H1 (cell line): ENCODE measurements around the gene ADNP. TPM values are rescaled to one million over a fixed set of nuclear protein-coding genes. Genes with fewer than 3 reads are reported as not detected.
A peak's percentile ranks its signal among the peaks of the same experiment; 100 is the strongest.

ENCODE experiments used
- CTCF ChIA-PET: fragments of 300-600 bp; sonication (Branson Sonifier 250); formaldehyde crosslinking; loops from one replicate; lab custom pipeline; 2021; ENCODE audit not compliant: partially characterized antibody; lab: Charles Lee
- POLR2A ChIA-PET: fragments of 300-600 bp; sonication (Branson Sonifier 250); formaldehyde crosslinking; loops from one replicate; lab custom pipeline; 2021; ENCODE audit warnings: inconsistent platforms; ENCODE audit not compliant: partially characterized antibody; lab: Charles Lee
- DNase-seq, 2 experiments: peaks; one replicate each; pipeline versions ENCODE4 v3.0.0 to v3.0.0-alpha.2; 2010 to 2022; ENCODE audit warnings: low spot score in 2 of 2, low read depth in 1 of 2, mixed read lengths in 1 of 2
- FAIRE-seq: peaks from 2 replicates; lab custom pipeline; 2011; peaks lifted over from hg19 to GRCh38; lab: Jason Lieb, UNC
- H2AFZ ChIP-seq: 2 replicates; pipeline ENCODE4 v1.8.1; 2012; ENCODE audit warnings: low read length, inconsistent platforms
- H2AK5ac ChIP-seq: 2 replicates; pipeline ENCODE4 v1.6.1; 2013; ENCODE audit warnings: low read depth, low read length
- H2BK120ac ChIP-seq: replicated peaks from 2 replicates; pipeline ENCODE3; 2013; ENCODE audit warnings: low read depth, low read length, inconsistent platforms
- H2BK12ac ChIP-seq: 2 replicates; pipeline ENCODE4 v1.6.1; 2013; ENCODE audit warnings: low read depth, low read length
- H2BK15ac ChIP-seq: 2 replicates; pipeline ENCODE4 v1.6.1; 2013; ENCODE audit warnings: low read length
- H2BK20ac ChIP-seq: 2 replicates; pipeline ENCODE4 v1.6.1; 2013; ENCODE audit warnings: low read length
- H2BK5ac ChIP-seq: 2 replicates; pipeline ENCODE4 v1.6.1; 2013; ENCODE audit warnings: low read depth, low read length
- H3K14ac ChIP-seq: 2 replicates; pipeline ENCODE4 v1.6.1; 2013; ENCODE audit warnings: inconsistent platforms; ENCODE audit not compliant: insufficient read length
- H3K18ac ChIP-seq: 2 replicates; pipeline ENCODE4 v1.6.1; 2013; ENCODE audit warnings: low read length; ENCODE audit errors: extremely low read depth
- H3K23ac ChIP-seq: 2 replicates; pipeline ENCODE4 v1.6.1; 2013; ENCODE audit warnings: inconsistent platforms; ENCODE audit not compliant: insufficient read length
- H3K23me2 ChIP-seq: 2 replicates; pipeline ENCODE4 v1.6.1; 2013; ENCODE audit warnings: low read depth, low read length
- H3K27ac ChIP-seq: 2 replicates; pipeline ENCODE4 v1.6.1; 2011; ENCODE audit warnings: low read depth, low read length, inconsistent platforms
- H3K27me3 ChIP-seq, 4 experiments: replicated peaks in 1 of 4; 1 replicate in 1 of 4; 2 replicates in 3 of 4; pipeline versions ENCODE4 v1.6.1 to v1.8.1; 2011 to 2013; ENCODE audit warnings: low read length in 3 of 4, mild to moderate bottlenecking in 3 of 4, inconsistent platforms in 2 of 4, mixed read lengths in 2 of 4, moderate library complexity in 1 of 4; ENCODE audit not compliant: control insufficient read depth in 3 of 4, insufficient read depth in 3 of 4; ENCODE audit errors: extremely low read depth in 1 of 4
- H3K36me3 ChIP-seq, 4 experiments: 2 replicates each; pipeline versions ENCODE4 v1.6.1 to v1.8.1; 2011 to 2013; ENCODE audit warnings: mild to moderate bottlenecking in 4 of 4, low read length in 3 of 4, moderate library complexity in 2 of 4, control low read depth in 1 of 4, inconsistent platforms in 1 of 4; ENCODE audit not compliant: insufficient read depth in 4 of 4, control insufficient read depth in 2 of 4
- H3K4ac ChIP-seq: replicated peaks from 2 replicates; pipeline ENCODE3; 2013; ENCODE audit warnings: low read length, low read depth, mixed read lengths, inconsistent platforms; ENCODE audit not compliant: insufficient read length
- H3K4me1 ChIP-seq, 4 experiments: replicated peaks in 1 of 4; 1 replicate in 1 of 4; 2 replicates in 3 of 4; pipeline versions ENCODE4 v1.6.1 to v1.8.1; 2011 to 2013; ENCODE audit warnings: low read length in 3 of 4, inconsistent platforms in 2 of 4, mixed read lengths in 1 of 4; ENCODE audit not compliant: insufficient read depth in 4 of 4, control insufficient read depth in 3 of 4
- H3K4me2 ChIP-seq, 2 experiments: 2 replicates each; pipeline versions ENCODE4 v1.6.1 to v1.8.1; 2011 to 2013; ENCODE audit warnings: low read depth in 2 of 2, low read length in 2 of 2, control low read depth in 1 of 2, inconsistent platforms in 1 of 2, mild to moderate bottlenecking in 1 of 2; ENCODE audit not compliant: insufficient read depth in 1 of 2
- H3K4me3 ChIP-seq, 4 experiments: fragments of 200-600, 300-600 bp in 1 of 4; sonication (generic), shearing (Covaris generic), sonication (Bioruptor Twin) in 1 of 4; 2 replicates each; pipeline versions ENCODE4 v1.5.1 to v1.8.1; 2011 to 2016; ENCODE audit warnings: low read length in 4 of 4, low read depth in 3 of 4, control low read depth in 2 of 4, inconsistent platforms in 2 of 4, mild to moderate bottlenecking in 2 of 4, mixed read lengths in 1 of 4, moderate library complexity in 1 of 4; ENCODE audit not compliant: insufficient read depth in 2 of 4; ENCODE audit errors: extremely low read depth in 1 of 4
- H3K56ac ChIP-seq: replicated peaks from 2 replicates; pipeline ENCODE3; 2013; ENCODE audit warnings: low read depth, mild to moderate bottlenecking, mixed read lengths, low read length, inconsistent platforms; ENCODE audit not compliant: insufficient read length
- H3K79me1 ChIP-seq: 2 replicates; pipeline ENCODE4 v1.6.1; 2013; ENCODE audit warnings: low read depth, low read length, control low read depth
- H3K79me2 ChIP-seq, 2 experiments: 2 replicates each; pipeline versions ENCODE4 v1.6.1 to v1.8.1; 2012 to 2013; ENCODE audit warnings: low read length in 2 of 2, mild to moderate bottlenecking in 2 of 2, inconsistent platforms in 1 of 2; ENCODE audit not compliant: insufficient read depth in 2 of 2, control insufficient read depth in 1 of 2
- H3K9ac ChIP-seq, 4 experiments: replicated peaks in 1 of 4; 1 replicate in 1 of 4; 2 replicates in 3 of 4; pipeline versions ENCODE4 v1.6.1 to v1.8.1; 2011 to 2013; ENCODE audit warnings: low read depth in 3 of 4, low read length in 3 of 4, control low read depth in 2 of 4, mild to moderate bottlenecking in 2 of 4, moderate library complexity in 2 of 4, inconsistent platforms in 1 of 4; ENCODE audit errors: extremely low read depth in 1 of 4
- H3K9me3 ChIP-seq, 2 experiments: 2 replicates each; pipeline versions ENCODE4 v1.6.1 to v1.8.1; 2012 to 2013; ENCODE audit warnings: mild to moderate bottlenecking in 2 of 2, moderate library complexity in 2 of 2, control low read depth in 1 of 2, inconsistent platforms in 1 of 2, low read depth in 1 of 2, low read length in 1 of 2, mixed read lengths in 1 of 2; ENCODE audit not compliant: insufficient read depth in 2 of 2
- H4K20me1 ChIP-seq, 2 experiments: replicated peaks in 1 of 2; 2 replicates each; pipeline versions ENCODE3 to v1.8.1; 2011 to 2013; ENCODE audit warnings: inconsistent platforms in 2 of 2, low read length in 2 of 2, mild to moderate bottlenecking in 1 of 2; ENCODE audit not compliant: insufficient read depth in 2 of 2, control insufficient read depth in 1 of 2
- H4K5ac ChIP-seq: 2 replicates; pipeline ENCODE4 v1.6.1; 2013; ENCODE audit warnings: low read length, low read depth, mixed read lengths, inconsistent platforms; ENCODE audit not compliant: insufficient read length
- H4K8ac ChIP-seq: 2 replicates; pipeline ENCODE4 v1.8.0; 2013; ENCODE audit warnings: mild to moderate bottlenecking, moderate library complexity, low read length, inconsistent platforms; ENCODE audit not compliant: insufficient read depth; ENCODE audit errors: extremely low read depth
- H4K91ac ChIP-seq: replicated peaks from 2 replicates; pipeline ENCODE3; 2013; ENCODE audit warnings: low read length, mixed read lengths, inconsistent platforms; ENCODE audit not compliant: insufficient read length
- BACH1 ChIP-seq: IDR thresholded peaks from 2 replicates; pipeline ENCODE4 v1.6.1; 2012; ENCODE audit warnings: low read length, improper control_type of control experiment
- CBX5 ChIP-seq: fragments of 300-800, 300-1000 bp; sonication (generic); IDR thresholded peaks from 2 replicates; pipeline ENCODE4 v1.7.1; 2016; ENCODE audit warnings: antibody characterized with exemption, low read length, low read depth
- CREB1 ChIP-seq: IDR thresholded peaks from 2 replicates; pipeline ENCODE4 v1.6.1; 2012; ENCODE audit warnings: inconsistent platforms
- EGR1 ChIP-seq: IDR thresholded peaks from 2 replicates; pipeline ENCODE4 v1.6.1; 2011; ENCODE audit warnings: low read depth, low read length, borderline replicate concordance
- HDAC2 ChIP-seq, 2 experiments: fragments of 300-600 bp in 1 of 2; sonication (generic) in 1 of 2; IDR thresholded peaks; 2 replicates each; pipeline ENCODE4 v1.6.1; 2011 to 2012; ENCODE audit warnings: low read depth in 2 of 2, low read length in 2 of 2, mild to moderate bottlenecking in 2 of 2, moderate library complexity in 2 of 2, borderline replicate concordance in 1 of 2, inconsistent platforms in 1 of 2
- KDM1A ChIP-seq: fragments of 200-600, 300-600 bp; sonication (generic); IDR thresholded peaks from 2 replicates; pipeline ENCODE4 v1.7.1; 2016; ENCODE audit warnings: mild to moderate bottlenecking, low read length, borderline replicate concordance
- KDM4A ChIP-seq: IDR thresholded peaks from one replicate; pipeline ENCODE4 v1.7.1; 2012; ENCODE audit warnings: low read depth, mild to moderate bottlenecking, moderate library complexity, low read length, inconsistent platforms; ENCODE audit not compliant: severe bottlenecking
- MAFK ChIP-seq: IDR thresholded peaks from 2 replicates; pipeline ENCODE4 v1.6.1; 2012; ENCODE audit warnings: low read depth, mild to moderate bottlenecking, improper control_type of control experiment, low read length
- NANOG ChIP-seq: IDR thresholded peaks from 2 replicates; pipeline ENCODE4 v1.6.1; 2011; ENCODE audit warnings: low read length, low read depth, mild to moderate bottlenecking, inconsistent platforms; ENCODE audit not compliant: insufficient read depth, poor library complexity, severe bottlenecking
- PHF8 ChIP-seq: fragments of 200-600 bp; sonication (generic); conservative IDR thresholded peaks from 2 replicates; pipeline ENCODE4 v1.7.1; 2012; ENCODE audit warnings: low read depth, mild to moderate bottlenecking, inconsistent platforms, low read length, moderate library complexity
- SP1 ChIP-seq: IDR thresholded peaks from 2 replicates; pipeline ENCODE4 v1.6.1; 2011; ENCODE audit warnings: low read depth, low read length
- TEAD4 ChIP-seq: IDR thresholded peaks from 2 replicates; pipeline ENCODE4 v1.6.1; 2012; ENCODE audit warnings: low read depth, low read length, inconsistent platforms, mixed read lengths
- WGBS, 2 experiments: shearing (Covaris generic) in 1 of 2; methylation state at CpG; one replicate each; pipeline versions ENCODE4 v1.1.6 to v1.1.7; 2013 to 2015; ENCODE audit warnings: low lambda C conversion rate in 2 of 2, mixed read lengths in 2 of 2, inconsistent platforms in 1 of 2, low coverage in 1 of 2, missing lambda C conversion rate in 1 of 2; ENCODE audit not compliant: insufficient replicate concordance in 2 of 2, insufficient coverage in 1 of 2, insufficient read length in 1 of 2; ENCODE audit errors: extremely low coverage in 1 of 2, missing lambda C conversion rate in 1 of 2; 5-methylcytosine and 5-hydroxymethylcytosine counted together
- polyA plus RNA-seq, 7 experiments: library from polyadenylated mRNA; depleted of rRNA in 3 of 7; stranded (reverse) in 5 of 7; unstranded in 2 of 7; fragments of >200 nt in 5 of 7; fragments of 200-250 nt in 2 of 7; gene quantifications; 1 replicate in 5 of 7; 2 replicates in 1 of 7; 4 replicates in 1 of 7; pipeline versions ENCODE4 v1.2.1 to v1.2.3, GENCODE V29; 2011 to 2013; ENCODE audit warnings: missing spikeins in 2 of 7, mixed read lengths in 2 of 7
- total RNA-seq: library from RNA; stranded (reverse); fragmentation: NEBNext Ultra II Directional; extraction: Animal tissue kit (Norgen Biotek cat#: 25700); gene quantifications from 2 replicates; pipeline ENCODE4 v1.2.1, GENCODE V29; 2021

ADNP gene
- total and polyA plus RNA-seq, 2 of the 8 experiments (the other 6 are each of a cell fraction or from before 2014, with no cell fraction given): 31.6 to 123 TPM

GRCh38 chr20:50870561-50871161 is 60.6 kb downstream of the ADNP start:
- Histone ChIP-seq H3K4me3 (peak overlapping the region; percentile 28 to 57 (median 40)), H3K9ac (peak overlapping the region in 3 of 4 experiments; percentile 29 to 48 (median 41); a peak in 4 of 7 replicates), H3K9me3 (no peaks in the 10 kb centered on the region), H2BK20ac (peak overlapping the region; percentile 80; the same call in 1 of the 2 replicates), H3K27me3 (no peaks in the 10 kb centered on the region), H2BK120ac (peak overlapping the region; percentile 7), H2BK15ac (peak overlapping the region; percentile 95), H3K79me2 (no peaks in the 10 kb centered on the region), H4K5ac (peak overlapping the region; percentile 89), H3K56ac (peak overlapping the region; percentile 17), H4K8ac (peak overlapping the region; percentile 60; the same call in 1 of the 2 replicates), H3K27ac (peak overlapping the region; percentile 80), H3K4ac (no peak overlapping the region), H3K23me2 (peaks cover 3% of the 10 kb centered on the region; the same call in 1 of the 2 replicates), H3K4me1 (peaks cover 6 to 21% (median 16%) of the 10 kb centered on the region in 4 experiments), H3K79me1 (no peaks in the 10 kb centered on the region), H2AFZ (no peak overlapping the region), H3K18ac (peak overlapping the region; percentile 97), H3K4me2 (peak overlapping the region; percentile 77 to 79), H4K20me1 (no peaks in the 10 kb centered on the region), H2BK12ac (peak overlapping the region; percentile 90), H2AK5ac (0 out of 2 replicates have a peak overlapping the region, but pooled peaks have one; percentile 6), H4K91ac (peak overlapping the region; percentile 75), H2BK5ac (peak overlapping the region; percentile 98), H3K23ac (no peak overlapping the region), H3K14ac (no peak overlapping the region), H3K36me3 (peaks cover 0 to 2% (median 0%) of the 10 kb centered on the region in 4 experiments; a peak in 1 of 8 replicates)
- CTCF ChIA-PET: interaction anchor here (0.7 to 2.0 kb wide), 14 partner anchors 9 to 81 kb away, joined by 3 to 11 read pairs (median 5); partner anchors contain the start of genes ADNP and BCAS4
- POLR2A ChIA-PET: interaction anchor here (0.5 to 7.9 kb wide), 20 partner anchors 10 to 194 kb away, joined by 3 to 87 read pairs (median 4); partner anchors contain the start of genes ADNP, DPM1 and MOCS3
- FAIRE-seq: no peak
- 6% methylated on average over 19 of the region's 19 CpGs; no CpG with 5 or more reads in 1 of the 2 experiments for WGBS, 2 experiments
- DNase-seq: peak; percentile 84 to 86
- TF ChIP-seq CBX5 (no peak), EGR1 (no peak), KDM4A (no peak), KDM1A (no peak), CREB1 (no peak), SP1 (peak; percentile 84), MAFK (no peak), BACH1 (no peak), HDAC2 (IDR thresholded peaks at IDR 0.05; ENCODE audit: borderline replicate concordance in 1 of 2, low read depth in 2 of 2, low read length in 2 of 2) (no peak; a peak in 1 of 4 replicates), PHF8 (0 out of 2 replicates have a peak, but pooled peaks have one; percentile 35), TEAD4 (peak; percentile 96), NANOG (no peak)
